Fibroblast of villous mesenchyme (primary cell): ENCODE results near the gene KRT81. TPM values are rescaled to one million over a fixed set of nuclear protein-coding genes. Genes with fewer than 3 reads are reported as not detected.

Experiments used
- DNase-seq: peaks from one replicate; pipeline ENCODE4 v3.0.0-alpha.2; 2010; ENCODE audit warnings: low read depth
- H3K4me3 ChIP-seq: 2 replicates; pipeline ENCODE4 v1.5.1; 2011; ENCODE audit warnings: low read depth, mild to moderate bottlenecking, low read length
- total RNA-seq: library from RNA; depleted of rRNA; stranded (reverse); fragments of >200 nt; gene quantifications from 2 replicates; pipeline ENCODE4 v1.2.3, GENCODE V29; 2012
- TF ChIP-seq, protein P1 (sequence below): IDR thresholded peaks from 2 replicates; pipeline ENCODE4 v1.5.1; 2012; ENCODE audit warnings: low read depth, mild to moderate bottlenecking, low read length; ENCODE audit not compliant: insufficient read depth

The KRT81 gene
- total RNA-seq, 1 donor, result not detected

GRCh38 chr12:52238916-52239646 lies 52.3 kb downstream of the KRT81 start:
- TF ChIP-seq, protein P1, sequence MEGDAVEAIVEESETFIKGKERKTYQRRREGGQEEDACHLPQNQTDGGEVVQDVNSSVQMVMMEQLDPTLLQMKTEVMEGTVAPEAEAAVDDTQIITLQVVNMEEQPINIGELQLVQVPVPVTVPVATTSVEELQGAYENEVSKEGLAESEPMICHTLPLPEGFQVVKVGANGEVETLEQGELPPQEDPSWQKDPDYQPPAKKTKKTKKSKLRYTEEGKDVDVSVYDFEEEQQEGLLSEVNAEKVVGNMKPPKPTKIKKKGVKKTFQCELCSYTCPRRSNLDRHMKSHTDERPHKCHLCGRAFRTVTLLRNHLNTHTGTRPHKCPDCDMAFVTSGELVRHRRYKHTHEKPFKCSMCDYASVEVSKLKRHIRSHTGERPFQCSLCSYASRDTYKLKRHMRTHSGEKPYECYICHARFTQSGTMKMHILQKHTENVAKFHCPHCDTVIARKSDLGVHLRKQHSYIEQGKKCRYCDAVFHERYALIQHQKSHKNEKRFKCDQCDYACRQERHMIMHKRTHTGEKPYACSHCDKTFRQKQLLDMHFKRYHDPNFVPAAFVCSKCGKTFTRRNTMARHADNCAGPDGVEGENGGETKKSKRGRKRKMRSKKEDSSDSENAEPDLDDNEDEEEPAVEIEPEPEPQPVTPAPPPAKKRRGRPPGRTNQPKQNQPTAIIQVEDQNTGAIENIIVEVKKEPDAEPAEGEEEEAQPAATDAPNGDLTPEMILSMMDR, result no peak
- no peak overlapping the region for H3K4me3 ChIP-seq
- no peak for DNase-seq

DNA sequence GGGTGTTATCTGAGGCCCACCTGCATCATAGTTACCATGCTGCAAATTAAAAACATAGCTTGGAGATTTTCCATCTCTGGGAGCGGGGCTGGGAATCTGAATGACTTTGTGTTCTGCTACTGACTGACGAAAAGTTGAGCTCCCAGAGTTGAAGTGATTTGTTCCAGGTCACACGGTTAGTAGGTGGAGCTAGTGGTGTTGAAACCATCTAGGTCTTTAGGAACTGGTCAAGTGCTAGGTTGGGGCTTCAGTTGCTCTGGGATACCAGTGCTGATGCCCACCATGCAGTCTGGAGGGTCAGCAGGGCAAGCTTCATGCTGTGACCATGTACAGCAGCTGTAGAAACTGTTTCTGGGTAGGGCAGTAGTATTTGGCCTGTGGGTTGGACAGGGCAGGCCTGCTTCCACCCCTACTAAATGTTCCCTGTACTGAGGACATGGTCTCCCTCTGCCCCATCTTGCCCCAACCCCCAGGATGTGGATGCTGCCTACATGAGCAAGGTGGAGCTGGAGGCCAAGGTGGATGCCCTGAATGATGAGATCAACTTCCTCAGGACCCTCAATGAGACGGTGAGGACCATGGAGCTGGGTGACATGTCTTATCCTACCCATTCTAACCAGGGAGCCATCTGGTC lies 53.0 kb downstream of the KRT81 start:
- TF ChIP-seq, protein P1, result no peak
- no peak for DNase-seq
- no peak overlapping the region for H3K4me3 ChIP-seq

DNA sequence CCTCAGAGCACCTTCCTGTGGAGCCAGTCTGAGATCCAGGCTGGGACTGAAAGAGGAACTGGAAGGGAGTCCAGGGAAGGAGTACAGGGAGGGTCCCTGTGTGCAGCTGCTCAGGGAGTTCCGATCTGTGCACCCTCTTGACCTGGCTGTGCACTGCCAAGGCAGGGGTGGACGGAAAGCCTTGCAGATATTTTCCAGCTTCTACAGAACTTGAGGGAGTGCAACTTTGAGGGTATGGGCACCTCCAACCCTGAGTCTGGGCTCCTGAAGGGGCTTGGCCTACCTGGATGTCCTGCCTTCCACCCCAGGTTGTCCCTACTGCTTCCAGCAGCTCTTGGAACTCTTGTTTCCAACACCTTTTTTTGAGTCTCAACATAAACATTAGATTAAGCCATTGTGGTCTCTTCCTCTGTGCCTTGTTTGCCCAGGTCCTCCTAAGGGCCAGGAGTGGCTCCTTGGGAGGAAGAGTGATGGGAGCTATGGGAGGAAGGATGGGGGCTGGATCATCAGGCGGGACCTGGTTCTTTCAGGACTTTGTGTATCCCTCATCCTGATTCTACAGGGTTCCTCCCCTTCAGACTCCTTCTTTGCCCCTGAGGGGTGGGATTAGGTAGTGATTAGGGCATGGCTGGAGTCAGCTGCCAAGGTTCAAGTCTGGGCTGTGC lies 54.8 kb downstream of the KRT81 start:
- no peak overlapping the region for H3K4me3 ChIP-seq
- no peak for DNase-seq
- TF ChIP-seq, protein P1, result no peak

Other genes starting within 250 kb of the KRT81 start
- gene NR4A1, start 240.1 kb downstream of the KRT81 start, total RNA-seq, result 2.2 and 2.9 TPM in 2 replicates
- gene ATG101, start 221.6 kb downstream of the KRT81 start, total RNA-seq, result 70.0 and 71.8 TPM in 2 replicates
- 0.32 and 0.43 TPM in 2 replicates for gene SMIM41, start 211.8 kb downstream of the KRT81 start, total RNA-seq
- 0.32 and 1.3 TPM in 2 replicates for gene KRT80, start 99.5 kb downstream of the KRT81 start, total RNA-seq
- gene KRT7, start 58.3 kb downstream of the KRT81 start, total RNA-seq, result 20.6 and 36.7 TPM in 2 replicates
- gene KRT86, start 16.9 kb downstream of the KRT81 start, total RNA-seq, result under 0.01 TPM in 1 of 2 replicates, not detected in the other
- gene KRT83, start 29.9 kb upstream of the KRT81 start, total RNA-seq, result not detected in 2 replicates
- gene KRT85, start 75.9 kb upstream of the KRT81 start, total RNA-seq, result not detected in 2 replicates
- not detected in 2 replicates for gene KRT84, start 94.1 kb upstream of the KRT81 start, total RNA-seq
- not detected in 2 replicates for gene KRT82, start 114.8 kb upstream of the KRT81 start, total RNA-seq
- not detected in 2 replicates for gene KRT75, start 142.8 kb upstream of the KRT81 start, total RNA-seq
- not detected in 2 replicates for gene KRT6B, start 160.6 kb upstream of the KRT81 start, total RNA-seq
- gene KRT6C, start 182.3 kb upstream of the KRT81 start, total RNA-seq, result not detected in 2 replicates
- gene KRT6A, start 201.7 kb upstream of the KRT81 start, total RNA-seq, result not detected in 2 replicates
- under 0.01 and 0.32 TPM in 2 replicates for gene KRT5, start 228.9 kb upstream of the KRT81 start, total RNA-seq